A172 (cell line): Measurements from ENCODE around the gene NUMB. TPM values are rescaled to one million over a fixed set of nuclear protein-coding genes. Genes with fewer than 3 reads are reported as not detected.

Experiments used
- DNase-seq: peaks from one replicate; pipeline ENCODE4 v3.0.0-alpha.2; 2015; ENCODE audit warnings: low spot score
- total RNA-seq: library from RNA; depleted of rRNA; stranded (reverse); fragments of >200 nt; shearing (Covaris generic); gene quantifications from 2 replicates; pipeline ENCODE4 v1.2.3, GENCODE V29; 2014

Gene NUMB
- total RNA-seq, 1 experiment from 2014 or later = 26.9 TPM

- no peak for DNase-seq
These were observed 211.8 kb downstream of the NUMB start for GRCh38 chr14:73246387-73247150.

GRCh38 chr14:73245480-73246325 lies 212.6 kb downstream of the NUMB start:
- DNase-seq = no peak

GRCh38 chr14:73244541-73245290 lies 213.6 kb downstream of the NUMB start:
- no peak for DNase-seq

- DNase-seq = no peak
These were observed 214.6 kb downstream of the NUMB start for GRCh38 chr14:73243748-73244147.

DNA sequence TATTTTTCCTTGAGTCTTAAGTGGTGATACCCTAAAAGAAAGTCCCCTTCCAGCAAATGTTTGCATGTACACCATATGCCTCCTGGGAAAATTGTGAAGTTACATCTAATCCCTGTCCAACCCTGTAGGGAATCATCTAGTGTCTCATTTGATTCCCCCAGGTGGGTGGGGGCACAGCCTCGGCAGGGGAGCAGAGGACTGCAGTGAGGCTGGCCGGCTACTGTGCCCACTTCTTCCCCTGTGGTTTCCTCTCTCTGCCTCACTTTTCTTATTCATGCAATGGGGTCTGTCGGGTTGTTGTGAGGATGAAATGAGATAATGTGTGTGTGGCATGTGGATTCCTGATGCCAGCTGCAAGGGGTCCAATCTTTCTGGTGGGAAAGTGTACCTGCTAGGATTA lies 215.0 kb downstream of the NUMB start:
- no peak for DNase-seq

DNA sequence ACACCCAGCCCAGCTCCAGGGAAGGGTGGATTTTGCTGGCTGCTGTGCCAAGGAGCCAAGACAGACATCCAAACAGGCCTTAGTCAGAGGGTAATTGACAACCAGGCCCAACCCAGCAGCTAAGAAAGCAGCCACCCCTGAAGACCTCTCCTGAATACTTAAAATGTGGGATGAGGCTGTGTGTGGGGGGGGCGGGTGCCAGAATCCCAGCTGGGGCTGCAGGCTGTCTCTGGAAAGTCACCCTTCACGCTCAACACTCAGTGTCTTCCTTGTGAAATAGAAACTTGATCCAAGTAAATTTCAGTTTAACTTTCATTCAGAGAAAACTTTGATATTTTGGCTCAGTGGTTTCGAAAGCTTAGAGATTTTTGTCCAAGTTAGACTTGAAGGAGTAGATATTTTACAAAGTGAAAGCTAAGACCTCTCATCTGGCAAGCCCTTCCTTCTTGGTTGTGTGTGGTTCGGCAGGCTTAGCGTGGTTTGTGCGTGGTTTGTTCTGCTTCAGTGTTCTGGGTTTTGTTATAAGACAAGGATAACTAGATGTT lies 215.9 kb downstream of the NUMB start:
- DNase-seq = no peak

DNA sequence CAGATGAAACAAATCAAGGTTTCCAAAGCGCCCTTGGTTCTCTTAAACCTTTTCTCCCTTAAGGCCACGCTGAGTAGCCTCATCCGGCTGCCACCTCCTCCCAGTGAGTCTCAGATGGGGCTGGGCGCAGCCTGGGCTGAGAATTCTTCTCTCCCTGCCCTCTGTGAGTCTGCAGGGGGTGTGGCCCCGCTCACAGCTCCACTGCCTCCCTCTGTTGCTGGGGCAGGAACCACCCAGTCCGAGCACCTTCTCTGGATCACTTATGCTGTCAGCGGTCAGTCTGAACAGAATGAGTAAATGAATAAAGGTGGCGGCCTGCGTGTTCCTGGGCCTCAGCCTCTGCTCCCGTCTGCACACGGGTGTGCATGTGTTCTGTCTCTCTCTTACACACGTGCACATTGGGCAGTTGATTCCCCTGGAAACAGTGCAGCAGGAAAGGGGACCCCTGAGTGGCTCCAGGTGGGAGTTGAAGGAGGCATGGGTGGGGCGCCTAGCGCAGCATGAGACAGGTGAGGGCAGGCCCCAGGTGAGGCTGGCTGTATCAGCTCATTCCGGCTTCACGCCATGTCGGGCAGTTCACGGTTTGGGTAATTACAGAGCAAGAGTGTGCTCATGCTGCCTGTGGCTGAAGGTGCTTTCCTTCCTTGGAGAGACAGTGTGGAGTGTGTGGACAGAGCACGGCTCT lies 216.7 kb downstream of the NUMB start:
- DNase-seq = peak; percentile 55

GRCh38 chr14:73240816-73241480 lies 217.4 kb downstream of the NUMB start:
- no peak for DNase-seq

GRCh38 chr14:73239393-73240241 lies 218.7 kb downstream of the NUMB start:
- DNase-seq = peak; percentile 42

- DNase-seq = no peak
These were observed 219.4 kb downstream of the NUMB start for GRCh38 chr14:73238941-73239340.

GRCh38 chr14:73238424-73238852 lies 219.9 kb downstream of the NUMB start:
- DNase-seq = peak; percentile 81

- no peak for DNase-seq
These were observed 220.4 kb downstream of the NUMB start for GRCh38 chr14:73237786-73238423.

GRCh38 chr14:73237219-73237785 lies 221.0 kb downstream of the NUMB start, which contains the start of gene PAPLN:
TSS of gene PAPLN (plus strand) at chr14:73237506. CDS start at chr14:73239779, 2,273 bp downstream.
- peak; percentile 27 for DNase-seq

GRCh38 chr14:73236752-73237218 lies 221.6 kb downstream of the NUMB start:
- DNase-seq = no peak

DNA sequence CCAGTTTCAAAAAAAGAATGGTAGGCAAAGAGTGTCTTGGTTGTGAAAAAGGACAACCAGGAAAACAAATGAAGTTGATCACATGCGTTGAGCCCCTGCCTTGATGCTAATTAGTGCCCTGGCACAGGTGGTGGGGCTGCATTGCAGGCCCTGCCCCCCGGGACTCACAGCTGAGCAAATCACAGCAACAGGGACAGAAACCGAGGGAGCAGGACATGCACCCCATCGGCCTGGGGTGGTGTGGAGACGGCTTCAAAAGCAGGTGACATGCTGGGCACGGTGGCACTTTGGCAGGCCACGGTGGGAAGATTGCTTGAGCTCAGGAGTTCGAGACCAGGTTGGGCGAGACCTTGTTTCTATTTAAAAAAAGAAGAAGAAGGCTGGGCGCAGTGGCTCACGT lies 222.2 kb downstream of the NUMB start:
- no peak for DNase-seq

- no peak for DNase-seq
These were observed 222.7 kb downstream of the NUMB start for GRCh38 chr14:73235531-73236155.

GRCh38 chr14:73234586-73235394 lies 223.6 kb downstream of the NUMB start:
- DNase-seq = no peak
